Suprapubic skin (tissue), 4 donors: Measurements from ENCODE around the gene CFAP99. TPM values are rescaled to one million over a fixed set of nuclear protein-coding genes. Genes with fewer than 3 reads are reported as not detected.
A peak's percentile ranks its signal among the peaks of the same experiment; 100 is the strongest.

Source experiments
- DNase-seq, 2 donors: peaks; one replicate each; pipeline ENCODE4 v3.0.0-alpha.2; 2019; ENCODE audit warnings: low spot score in 2 of 2
- H3K27ac ChIP-seq: fragments of 200-600 bp; sonication (generic); one replicate; pipeline ENCODE4 v1.5.1; 2019
- H3K27me3 ChIP-seq: fragments of 200-600 bp; sonication (generic); one replicate; pipeline ENCODE4 v1.5.1; 2019
- H3K36me3 ChIP-seq: fragments of 200-600 bp; sonication (generic); one replicate; pipeline ENCODE4 v1.5.1; 2019
- H3K4me1 ChIP-seq: fragments of 200-600 bp; sonication (generic); one replicate; pipeline ENCODE4 v1.5.1; 2019
- H3K4me3 ChIP-seq: fragments of 200-600 bp; sonication (generic); one replicate; pipeline ENCODE4 v1.5.1; 2019; ENCODE audit warnings: mild to moderate bottlenecking
- H3K9me3 ChIP-seq: fragments of 200-600 bp; sonication (generic); one replicate; pipeline ENCODE4 v1.5.1; 2019
- EP300 ChIP-seq: sonication (generic); formaldehyde crosslinking; IDR thresholded peaks from one replicate; pipeline ENCODE4 v1.6.1; 2017; ENCODE audit warnings: antibody characterized with exemption
- POLR2A ChIP-seq, 2 donors: fragments of 450-650 bp; IDR thresholded peaks; one replicate each; pipeline ENCODE4 v1.6.1; 2017; ENCODE audit warnings: antibody characterized with exemption in 2 of 2, mild to moderate bottlenecking in 2 of 2, moderate library complexity in 2 of 2
- POLR2AphosphoS5 ChIP-seq, 3 donors: sonication (generic); formaldehyde crosslinking; IDR thresholded peaks; one replicate each; pipeline ENCODE4 v1.6.1; 2017; ENCODE audit warnings: antibody characterized with exemption in 3 of 3
- WGBS: methylation state at CpG from one replicate; pipeline ENCODE4 v1.1.5; 2018; 5-methylcytosine and 5-hydroxymethylcytosine counted together
- total RNA-seq, 4 donors: library from RNA; depleted of rRNA; stranded (reverse); fragments of >200 nt; gene quantifications; one replicate each; pipeline ENCODE4 v1.1.0, GENCODE V29; 2016
- TF ChIP-seq, protein P1 (sequence below), 2 donors: fragments of 200-600 bp in 1 of 2; fragments of 450-650 bp in 1 of 2; sonication (generic) in 1 of 2; IDR thresholded peaks; one replicate each; pipeline ENCODE4 v1.5.1; 2016 to 2019; ENCODE audit warnings: antibody characterized with exemption in 2 of 2, mild to moderate bottlenecking in 1 of 2, moderate library complexity in 1 of 2

Gene CFAP99
- total RNA-seq, 4 donors from 2014 or later: not detected

DNA sequence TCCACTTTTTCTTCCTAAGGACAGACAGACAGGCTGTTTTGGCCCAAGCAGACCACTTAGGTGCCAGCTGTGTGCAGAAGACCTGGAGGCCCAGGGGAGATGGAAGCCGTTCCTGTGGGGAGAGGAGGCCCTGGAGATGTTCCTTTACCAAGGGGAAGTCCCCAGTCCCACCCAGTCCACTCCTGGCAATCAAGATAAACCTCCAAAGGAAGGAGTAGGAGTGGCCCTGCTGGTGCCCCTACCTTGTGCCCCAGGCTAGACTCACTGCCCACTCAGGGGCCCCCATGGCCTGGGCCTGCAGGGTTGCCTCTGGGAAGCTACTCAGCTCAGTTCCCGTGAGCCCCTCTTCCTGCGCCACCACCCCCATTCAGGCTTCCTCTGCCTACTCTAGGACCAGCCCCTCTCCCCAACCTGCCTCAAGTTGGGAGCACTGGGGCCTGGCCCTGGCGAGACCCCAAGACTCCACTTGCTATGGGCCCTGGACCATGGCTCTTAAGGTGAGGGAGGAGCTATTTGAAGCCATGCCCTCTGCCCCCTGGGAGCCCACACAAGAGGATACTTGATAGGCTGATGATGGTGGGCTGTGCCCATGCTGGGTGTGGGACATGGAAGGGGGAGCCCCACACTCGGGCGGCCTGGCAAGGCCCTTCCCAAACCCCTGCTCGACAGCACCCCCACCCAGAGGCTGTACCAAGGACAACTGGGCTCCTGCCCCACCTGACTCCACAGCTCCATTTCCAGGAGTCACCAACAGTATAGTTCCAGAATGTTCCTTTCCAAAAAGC, 25.4 kb downstream of the CFAP99 start:
- Histone ChIP-seq H3K4me3 (no peak overlapping the region), H3K4me1 (no peaks in the 10 kb centered on the region), H3K9me3 (no peaks in the 10 kb centered on the region), H3K36me3 (no peaks in the 10 kb centered on the region), H3K27ac (no peak overlapping the region), H3K27me3 (no peaks in the 10 kb centered on the region)
- WGBS: 84% methylated on average over 4 of the region's 7 CpGs
- no peak for DNase-seq
- TF ChIP-seq POLR2AphosphoS5 (IDR thresholded peaks at IDR 0.05) (no peak), EP300 (no peak), POLR2A (IDR thresholded peaks at IDR 0.05) (no peak)
- TF ChIP-seq, protein P1, sequence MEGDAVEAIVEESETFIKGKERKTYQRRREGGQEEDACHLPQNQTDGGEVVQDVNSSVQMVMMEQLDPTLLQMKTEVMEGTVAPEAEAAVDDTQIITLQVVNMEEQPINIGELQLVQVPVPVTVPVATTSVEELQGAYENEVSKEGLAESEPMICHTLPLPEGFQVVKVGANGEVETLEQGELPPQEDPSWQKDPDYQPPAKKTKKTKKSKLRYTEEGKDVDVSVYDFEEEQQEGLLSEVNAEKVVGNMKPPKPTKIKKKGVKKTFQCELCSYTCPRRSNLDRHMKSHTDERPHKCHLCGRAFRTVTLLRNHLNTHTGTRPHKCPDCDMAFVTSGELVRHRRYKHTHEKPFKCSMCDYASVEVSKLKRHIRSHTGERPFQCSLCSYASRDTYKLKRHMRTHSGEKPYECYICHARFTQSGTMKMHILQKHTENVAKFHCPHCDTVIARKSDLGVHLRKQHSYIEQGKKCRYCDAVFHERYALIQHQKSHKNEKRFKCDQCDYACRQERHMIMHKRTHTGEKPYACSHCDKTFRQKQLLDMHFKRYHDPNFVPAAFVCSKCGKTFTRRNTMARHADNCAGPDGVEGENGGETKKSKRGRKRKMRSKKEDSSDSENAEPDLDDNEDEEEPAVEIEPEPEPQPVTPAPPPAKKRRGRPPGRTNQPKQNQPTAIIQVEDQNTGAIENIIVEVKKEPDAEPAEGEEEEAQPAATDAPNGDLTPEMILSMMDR (IDR thresholded peaks at IDR 0.05): no peak

DNA sequence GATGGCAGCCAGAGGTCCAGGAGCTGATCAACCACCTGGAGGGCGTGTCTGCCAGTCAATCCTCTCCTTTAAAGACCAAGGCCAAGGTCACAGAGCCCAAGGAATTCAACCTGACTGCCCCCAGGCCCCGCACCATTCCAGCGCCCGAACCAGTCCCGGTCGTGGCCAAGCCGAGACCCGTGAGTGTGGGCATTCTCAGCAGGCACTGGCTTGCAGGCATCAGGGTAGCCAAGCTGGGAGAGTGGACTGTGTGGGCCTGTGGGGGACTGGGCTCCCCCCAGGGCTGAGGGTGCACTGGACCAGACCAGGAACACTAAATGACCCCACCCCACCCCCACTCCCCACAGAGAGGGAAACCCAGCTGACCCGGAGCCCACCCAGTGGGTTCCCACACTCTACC, 26.4 kb downstream of the CFAP99 start:
- WGBS: 100% methylated on average over 2 of the region's 9 CpGs
- H3K27me3 ChIP-seq: no peaks in the 10 kb centered on the region

DNA sequence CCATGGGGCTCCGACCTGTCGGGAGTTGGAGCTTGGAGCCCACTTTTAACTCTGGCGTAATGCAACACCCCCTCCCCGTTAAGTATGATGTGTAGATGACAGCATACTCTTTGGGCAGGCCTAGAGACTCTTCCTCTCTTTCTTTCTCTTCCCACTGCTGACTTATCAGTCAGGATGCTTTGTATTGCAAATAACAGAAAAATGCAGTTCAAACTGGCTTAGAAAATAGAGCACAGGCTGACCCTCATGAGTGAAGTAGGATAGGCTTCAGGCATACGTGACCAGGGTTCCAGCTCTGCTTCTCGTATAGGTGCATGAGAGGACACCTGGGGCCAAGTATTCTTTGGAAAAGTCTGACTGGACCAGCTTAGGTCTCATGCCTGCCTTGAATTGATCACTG, 26.8 kb downstream of the CFAP99 start:
- Histone ChIP-seq H3K4me1 (no peaks in the 10 kb centered on the region), H3K36me3 (no peaks in the 10 kb centered on the region), H3K9me3 (no peaks in the 10 kb centered on the region), H3K4me3 (no peak overlapping the region), H3K27me3 (no peaks in the 10 kb centered on the region), H3K27ac (no peak overlapping the region)
- WGBS: 93% methylated on average over 6 of the region's 6 CpGs
- DNase-seq: no peak
- TF ChIP-seq, protein P1 (IDR thresholded peaks at IDR 0.05): no peak
- TF ChIP-seq POLR2AphosphoS5 (IDR thresholded peaks at IDR 0.05) (no peak), POLR2A (IDR thresholded peaks at IDR 0.05) (no peak), EP300 (no peak)

More for the DNA sequence above, 26.4 kb downstream of the CFAP99 start:
- no peak for DNase-seq
- no peak overlapping the region for H3K4me3 ChIP-seq
- TF ChIP-seq EP300 (no peak), POLR2AphosphoS5 (IDR thresholded peaks at IDR 0.05) (no peak), POLR2A (IDR thresholded peaks at IDR 0.05) (no peak)
- TF ChIP-seq, protein P1 (IDR thresholded peaks at IDR 0.05): no peak
- H3K27ac ChIP-seq: no peak overlapping the region
- H3K9me3 ChIP-seq: no peaks in the 10 kb centered on the region
- no peaks in the 10 kb centered on the region for H3K36me3 ChIP-seq
- no peaks in the 10 kb centered on the region for H3K4me1 ChIP-seq

DNA sequence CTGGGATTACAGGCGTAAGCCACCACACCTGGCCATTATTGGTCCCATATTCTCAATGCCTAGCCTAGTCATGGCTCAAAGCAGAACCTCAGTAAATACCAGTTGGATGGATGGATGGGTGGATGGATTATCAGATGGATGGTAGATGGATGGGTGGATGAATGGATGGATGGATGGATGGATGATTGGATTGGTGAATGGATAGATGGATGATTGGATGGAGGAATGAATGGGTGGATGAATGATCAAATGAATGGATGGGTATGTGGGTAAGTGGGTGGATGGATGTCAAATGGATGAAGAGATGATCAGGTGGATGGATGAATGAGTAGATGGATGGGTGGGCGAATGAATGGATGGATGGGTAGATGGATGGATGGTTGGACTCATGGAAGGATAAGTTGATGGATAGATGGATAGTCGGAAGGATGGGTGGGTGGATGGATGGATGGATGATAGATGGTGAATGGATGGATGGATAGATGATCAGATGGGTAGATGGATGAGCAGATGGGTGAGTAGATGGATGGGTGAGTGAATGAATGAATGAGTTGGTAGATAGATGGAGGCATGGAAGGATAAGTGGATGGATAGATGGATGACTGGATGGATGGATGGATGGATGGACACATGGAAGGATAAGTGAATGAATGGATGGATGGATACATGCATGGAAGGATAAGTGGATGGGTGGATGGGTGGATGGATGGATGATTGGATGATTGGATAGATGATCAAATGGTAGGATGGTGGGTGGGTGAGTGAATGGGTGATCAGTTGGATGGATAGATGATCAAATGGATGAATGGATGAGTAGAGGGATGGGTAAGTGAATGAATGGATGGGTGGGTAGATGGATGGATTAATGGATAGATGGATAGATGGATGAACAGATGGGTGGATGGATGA, 28.2 kb downstream of the CFAP99 start:
- H3K9me3 ChIP-seq: no peaks in the 10 kb centered on the region
- no peak for DNase-seq
- no peaks in the 10 kb centered on the region for H3K27me3 ChIP-seq
- H3K27ac ChIP-seq: no peak overlapping the region
- H3K4me3 ChIP-seq: no peak overlapping the region
- no peaks in the 10 kb centered on the region for H3K4me1 ChIP-seq
- no peak for TF ChIP-seq POLR2A (IDR thresholded peaks at IDR 0.05)
- TF ChIP-seq, protein P1 (IDR thresholded peaks at IDR 0.05): no peak
- TF ChIP-seq EP300: no peak
- no peak for TF ChIP-seq POLR2AphosphoS5 (IDR thresholded peaks at IDR 0.05)
- 89% methylated on average over 3 of the region's 3 CpGs for WGBS
- no peaks in the 10 kb centered on the region for H3K36me3 ChIP-seq

DNA sequence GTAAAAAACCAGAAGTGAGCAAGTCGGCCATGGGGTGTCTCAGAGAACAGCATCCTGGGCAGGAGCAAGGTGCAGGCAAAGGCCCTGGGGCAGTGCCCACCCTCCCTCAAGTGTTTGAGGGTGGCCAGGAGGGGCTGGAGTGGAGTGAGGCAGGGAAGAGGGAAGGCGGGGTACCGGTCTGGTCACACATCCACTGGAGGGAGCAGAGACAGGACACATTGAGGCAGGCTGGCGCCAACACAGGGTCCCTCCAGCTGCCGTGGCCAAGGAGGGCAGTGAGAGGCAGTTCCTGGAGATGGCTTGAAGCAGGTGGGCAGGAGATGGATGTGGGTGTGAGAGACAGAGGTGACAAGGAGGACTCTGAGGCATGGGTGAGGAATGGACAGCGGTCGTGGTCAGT, 29.8 kb downstream of the CFAP99 start:
- Histone ChIP-seq H3K4me1 (no peaks in the 10 kb centered on the region), H3K27ac (no peak overlapping the region), H3K27me3 (no peaks in the 10 kb centered on the region), H3K4me3 (no peak overlapping the region), H3K36me3 (no peaks in the 10 kb centered on the region), H3K9me3 (no peaks in the 10 kb centered on the region)
- TF ChIP-seq, protein P1 (IDR thresholded peaks at IDR 0.05): no peak
- TF ChIP-seq POLR2A (IDR thresholded peaks at IDR 0.05) (no peak), POLR2AphosphoS5 (IDR thresholded peaks at IDR 0.05) (no peak), EP300 (no peak)
- peak in 1 of 2 donors; percentile 46 for DNase-seq
- 84% methylated on average over 7 of the region's 7 CpGs for WGBS
